ENCODE results near the gene IL4I1. TPM values are rescaled to one million over a fixed set of nuclear protein-coding genes. Genes with fewer than 3 reads are reported as not detected.

IL4I1 gene
- total and polyA plus RNA-seq, 2 donors (not counting 1 experiment from before 2014, with no cell fraction given), result 0.48 to 3.1 TPM

- H3K4me3 ChIP-seq (ENCODE audit: control extremely low read depth in 1 of 5, extremely low read depth in 1 of 5, insufficient read depth in 1 of 5, low read depth in 2 of 5, low read length in 4 of 5), result peak overlapping the region in 3 of 5 experiments; percentile 7 to 52 (median 39)
- peaks cover 58% of the 10 kb centered on the region for H3K4me1 Mint-ChIP-seq
- POLR2A ChIA-PET, result interaction anchor here (0.6 to 2.3 kb wide), 9 partner anchors 9 to 70 kb away, joined by 3 to 23 read pairs (median 6); partner anchors contain the start of genes AKT1S1, FUZ and TBC1D17
Observed at GRCh38 chr19:49844138-49845095, 52.3 kb downstream of the IL4I1 start.

More at GRCh38 chr19:49844138-49845095, 52.3 kb downstream of the IL4I1 start:
- no peak for TF ChIP-seq EZH2 (IDR thresholded peaks at IDR 0.05; ENCODE audit: borderline replicate concordance, insufficient read depth, low read depth, low read length, poor library complexity, severe bottlenecking)
- TF ChIP-seq, protein P1, sequence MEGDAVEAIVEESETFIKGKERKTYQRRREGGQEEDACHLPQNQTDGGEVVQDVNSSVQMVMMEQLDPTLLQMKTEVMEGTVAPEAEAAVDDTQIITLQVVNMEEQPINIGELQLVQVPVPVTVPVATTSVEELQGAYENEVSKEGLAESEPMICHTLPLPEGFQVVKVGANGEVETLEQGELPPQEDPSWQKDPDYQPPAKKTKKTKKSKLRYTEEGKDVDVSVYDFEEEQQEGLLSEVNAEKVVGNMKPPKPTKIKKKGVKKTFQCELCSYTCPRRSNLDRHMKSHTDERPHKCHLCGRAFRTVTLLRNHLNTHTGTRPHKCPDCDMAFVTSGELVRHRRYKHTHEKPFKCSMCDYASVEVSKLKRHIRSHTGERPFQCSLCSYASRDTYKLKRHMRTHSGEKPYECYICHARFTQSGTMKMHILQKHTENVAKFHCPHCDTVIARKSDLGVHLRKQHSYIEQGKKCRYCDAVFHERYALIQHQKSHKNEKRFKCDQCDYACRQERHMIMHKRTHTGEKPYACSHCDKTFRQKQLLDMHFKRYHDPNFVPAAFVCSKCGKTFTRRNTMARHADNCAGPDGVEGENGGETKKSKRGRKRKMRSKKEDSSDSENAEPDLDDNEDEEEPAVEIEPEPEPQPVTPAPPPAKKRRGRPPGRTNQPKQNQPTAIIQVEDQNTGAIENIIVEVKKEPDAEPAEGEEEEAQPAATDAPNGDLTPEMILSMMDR (IDR thresholded peaks at IDR 0.05), result no peak
- Histone ChIP-seq H3K4me2 (replicated peaks; ENCODE audit: low read depth, low read length, poor library complexity, severe bottlenecking) (peak overlapping the region; percentile 59), H2AFZ (ENCODE audit: insufficient read depth, low read depth, low read length, poor library complexity, severe bottlenecking) (no peak overlapping the region), H4K20me1 (ENCODE audit: control insufficient read depth, insufficient read depth, low read length, poor library complexity, severe bottlenecking) (no peaks in the 10 kb centered on the region), H3K36me3 (replicated peaks in 1 of 2; ENCODE audit: control extremely low read depth in 1 of 2, control insufficient read depth in 1 of 2, extremely low read depth in 1 of 2, insufficient read depth in 2 of 2, low read length in 1 of 2) (peaks cover 0 to 5% of the 10 kb centered on the region in 2 experiments), H3K9me3 (ENCODE audit: control extremely low read depth in 1 of 3, control insufficient read depth in 2 of 3, insufficient read depth in 1 of 3, low read length in 2 of 3) (peaks cover 0 to 4% (median 0%) of the 10 kb centered on the region in 3 donors), H3K27ac (ENCODE audit: low read length in 2 of 2) (peak overlapping the region; percentile 53 to 61), H3K79me2 (ENCODE audit: control insufficient read depth, insufficient read depth, low read length) (peaks cover under 1% of the 10 kb centered on the region), H3K27me3 (replicated peaks in 1 of 4; ENCODE audit: control extremely low read depth in 1 of 4, control insufficient read depth in 3 of 4, insufficient read depth in 4 of 4, low read length in 3 of 4) (no peaks in the 10 kb centered on the region), H3K4me1 (ENCODE audit: control insufficient read depth in 2 of 2, insufficient read depth in 2 of 2, low read length in 2 of 2) (peaks cover 41 to 57% of the 10 kb centered on the region in 2 donors), H3K9ac (ENCODE audit: low read length) (peak overlapping the region; percentile 44)
- DNase-seq (peak; percentile 27), ATAC-seq (ENCODE audit: low read depth) (no peak)
- Mint-ChIP-seq H3K4me3 (peak overlapping the region; percentile 78), H3K9me3 (ENCODE audit: insufficient read depth) (no peaks in the 10 kb centered on the region), H3K27ac (peak overlapping the region; percentile 84), H3K27me3 (no peaks in the 10 kb centered on the region)
- intact Hi-C loops (cut with micrococcal nuclease), result no loop called here
- 78% methylated on average over 14 of the region's 18 CpGs for WGBS (ENCODE audit: insufficient coverage)
- CTCF ChIA-PET, result interaction anchor here (0.8 to 1.5 kb wide), 2 partner anchors 14 to 37 kb away, joined by 3 read pairs; no protein-coding TSS in a partner anchor

All from B cell (primary cell).